ENCODE data around the gene IQCH. TPM values are rescaled to one million over a fixed set of nuclear protein-coding genes. Genes with fewer than 3 reads are reported as not detected.

The IQCH gene
- total RNA-seq, 1 experiment from 2014 or later = 1.1 TPM

- Mint-ChIP-seq H3K27ac (no peak overlapping the region), H3K4me1 (peaks cover 6 to 8% of the 10 kb centered on the region in 2 experiments), H3K9me3 (no peaks in the 10 kb centered on the region), H3K4me3 (no peak overlapping the region), H3K27me3 (ENCODE audit: low read depth) (no peaks in the 10 kb centered on the region; the same call in none of the 2 replicates), H3K36me3 (ENCODE audit: insufficient read depth in 1 of 3, low read depth in 3 of 3) (no peaks in the 10 kb centered on the region)
- no peak overlapping the region for H3K18ac ChIP-seq (ENCODE audit: insufficient read length, low read depth, low read length)
- no peak overlapping the region for H2BK15ac ChIP-seq (ENCODE audit: low read depth, low read length)
- no peak overlapping the region for H3K9ac ChIP-seq (ENCODE audit: extremely low read depth, insufficient read length, low read length)
- no peak overlapping the region for H3T11ph ChIP-seq (ENCODE audit: low read length)
- no peak overlapping the region for H2BK5ac ChIP-seq (ENCODE audit: insufficient read length, low read length)
- no peak overlapping the region for H3K56ac ChIP-seq (ENCODE audit: insufficient read length, low read depth, low read length)
- no peaks in the 10 kb centered on the region for H3K27me3 ChIP-seq (ENCODE audit: insufficient read depth, low read length)
- no peak overlapping the region for H2AK5ac ChIP-seq (ENCODE audit: insufficient read length, low read length)
- H3K27ac ChIP-seq (ENCODE audit: insufficient read length, low read depth, low read length) = no peak overlapping the region
- H4K20me1 ChIP-seq (ENCODE audit: control insufficient read depth, insufficient read depth, insufficient read length) = no peaks in the 10 kb centered on the region
- H3K79me1 ChIP-seq (ENCODE audit: insufficient read depth, low read depth, low read length, poor library complexity, severe bottlenecking) = no peaks in the 10 kb centered on the region
- no peak overlapping the region for H3K4ac ChIP-seq (ENCODE audit: low read depth, low read length)
- H3K4me2 ChIP-seq (ENCODE audit: insufficient read depth, insufficient read length, low read length) = no peak overlapping the region
- H4K5ac ChIP-seq (ENCODE audit: insufficient read length, low read depth, low read length) = no peak overlapping the region
- H4K91ac ChIP-seq (ENCODE audit: insufficient read length, low read depth, low read length) = no peak overlapping the region
- TF ChIP-seq CTCF (conservative IDR thresholded peaks at IDR 0.05) = no peak
- no peak overlapping the region for H4K8ac ChIP-seq (replicated peaks; ENCODE audit: insufficient read length, low read depth, low read length)
- no peak for DNase-seq
- no peak overlapping the region for H2BK120ac ChIP-seq (ENCODE audit: low read depth, low read length, poor library complexity, severe bottlenecking)
- no peaks in the 10 kb centered on the region for H3K23me2 ChIP-seq (ENCODE audit: insufficient read length, low read depth, low read length, poor library complexity, severe bottlenecking)
- H3K23ac ChIP-seq (ENCODE audit: insufficient read length, low read depth, low read length) = no peak overlapping the region
- H3K79me2 ChIP-seq (ENCODE audit: insufficient read depth, low read length) = no peaks in the 10 kb centered on the region
- peaks cover 3% of the 10 kb centered on the region; the same call in 1 of the 2 replicates for H3K4me1 ChIP-seq (ENCODE audit: insufficient read depth, low read length)
- no peaks in the 10 kb centered on the region for H3K9me3 ChIP-seq (ENCODE audit: control insufficient read depth, low read depth, low read length)
- H2AFZ ChIP-seq (ENCODE audit: low read length) = no peak overlapping the region
- WGBS (ENCODE audit: extremely low coverage, insufficient read length, low lambda C conversion rate) = no CpG with 5 or more reads among the region's 2 CpGs
- H2BK20ac ChIP-seq (ENCODE audit: low read depth, low read length, poor library complexity, severe bottlenecking) = no peak overlapping the region
- no peak overlapping the region for H3K14ac ChIP-seq (ENCODE audit: insufficient read depth, low read length)
- H2BK12ac ChIP-seq (ENCODE audit: insufficient read length, low read depth, low read length) = no peak overlapping the region
These were observed 114.9 kb downstream of the IQCH start for GRCh38 chr15:67369359-67369998.

Measured in H9 (cell line).